Cardiac fibroblast (primary cell): Measurements from ENCODE around the gene PDCD1.

Experiments used
- DNase-seq, 2 donors: peaks; one replicate each; pipeline versions ENCODE4 v3.0.0 to v3.0.0-alpha.2; 2010; ENCODE audit warnings: low read depth in 2 of 2
- H3K4me3 ChIP-seq, 2 donors: replicated peaks in 1 of 2; 1 replicate in 1 of 2; 2 replicates in 1 of 2; pipeline ENCODE4 v1.5.1; 2011; ENCODE audit warnings: low read depth in 2 of 2, low read length in 2 of 2, mild to moderate bottlenecking in 2 of 2, moderate library complexity in 1 of 2
- CTCF ChIP-seq: IDR thresholded peaks from one replicate; pipeline ENCODE4 v1.5.1; 2011; ENCODE audit warnings: low read depth, mild to moderate bottlenecking, low read length, inconsistent platforms

PDCD1 gene

DNA sequence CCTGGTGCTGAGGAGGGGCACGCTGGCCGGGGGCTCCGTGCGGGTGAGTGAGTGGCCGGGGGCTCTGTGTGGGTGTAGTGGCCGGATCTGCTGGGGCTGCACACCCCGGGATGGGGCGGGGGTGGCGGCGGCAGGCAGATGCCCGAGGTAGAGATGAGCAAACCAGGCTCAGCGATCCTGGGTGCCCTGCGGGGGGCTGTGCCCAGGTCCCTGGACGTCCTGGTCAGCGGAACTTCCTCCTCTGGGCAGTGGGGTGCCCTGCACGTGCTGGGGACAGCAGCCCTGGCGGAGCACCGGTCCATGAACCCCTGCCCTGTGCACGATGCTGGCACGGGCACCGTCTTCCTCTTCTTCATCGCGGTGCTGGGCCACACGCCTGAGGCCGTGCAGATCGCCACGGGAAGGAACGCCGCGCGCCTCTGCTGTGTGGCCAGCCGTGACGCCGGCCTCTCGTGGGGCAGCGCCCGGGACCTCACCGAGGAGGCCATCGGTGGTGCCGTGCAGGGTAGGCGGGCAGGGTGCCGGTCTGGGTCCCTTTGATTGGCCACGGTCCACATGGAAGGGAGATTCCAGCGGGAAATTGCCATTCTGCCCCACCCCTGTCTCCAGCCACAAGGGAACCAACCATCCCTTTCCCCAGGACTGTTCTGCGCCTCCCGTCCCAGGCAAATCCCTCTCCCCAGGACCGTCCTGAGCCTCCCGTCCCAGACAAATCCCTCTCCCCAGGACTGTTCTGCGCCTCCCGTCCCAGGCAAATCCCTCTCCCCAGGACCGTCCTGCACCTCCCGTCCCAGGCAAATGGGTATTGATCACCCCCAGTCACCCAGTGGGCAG, 43.8 kb downstream of the PDCD1 start:
- DNase-seq, result no peak
- no peak overlapping the region for H3K4me3 ChIP-seq
- no peak for TF ChIP-seq CTCF

GRCh38 chr2:241814393-241814642, 44.4 kb downstream of the PDCD1 start:
- TF ChIP-seq CTCF, result no peak
- no peak overlapping the region for H3K4me3 ChIP-seq
- no peak for DNase-seq

- peak in 1 of 2 donors; percentile 49 for DNase-seq
- TF ChIP-seq CTCF, result no peak
- H3K4me3 ChIP-seq, result no peak overlapping the region
Observed at GRCh38 chr2:241813644-241814392, 44.9 kb downstream of the PDCD1 start.

GRCh38 chr2:241812730-241813643, 45.7 kb downstream of the PDCD1 start:
- no peak for DNase-seq
- no peak for TF ChIP-seq CTCF

DNA sequence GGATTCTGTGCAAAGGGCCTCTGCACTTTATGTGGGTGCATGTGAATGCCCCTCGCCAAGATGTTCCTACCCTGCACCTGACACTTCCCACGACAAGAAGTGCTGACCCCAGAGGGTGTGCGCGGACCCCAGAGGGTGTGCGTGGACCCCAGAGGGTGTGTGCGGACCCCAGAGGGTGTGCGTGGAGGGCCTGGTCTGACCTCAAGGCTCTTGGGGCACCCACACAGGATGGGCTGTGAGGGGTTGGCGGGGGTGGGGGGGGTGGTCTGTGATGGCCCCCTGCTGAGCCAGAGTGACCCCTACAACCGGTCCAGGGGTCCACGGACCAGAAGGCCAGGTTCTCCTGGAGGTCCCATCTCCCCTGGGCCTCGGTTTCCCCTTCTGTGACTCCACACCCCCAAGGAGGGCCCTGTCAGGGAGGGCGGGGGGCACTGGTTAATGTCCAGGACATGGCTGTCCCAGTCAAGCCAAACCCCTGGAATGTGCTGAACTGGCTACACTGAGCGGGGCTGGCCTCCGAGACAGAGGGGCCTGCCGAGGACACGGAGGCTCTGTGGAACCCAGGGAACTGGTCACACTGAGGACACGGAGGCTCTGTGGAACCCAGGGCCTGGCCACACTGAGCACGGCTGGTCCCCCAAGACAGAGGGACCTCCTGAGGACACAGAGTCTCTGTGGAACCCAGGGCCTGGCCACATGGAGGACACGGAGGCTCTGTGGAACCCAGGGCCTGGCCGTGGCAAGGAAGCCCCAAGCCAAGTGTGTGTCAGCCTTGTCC, 46.6 kb downstream of the PDCD1 start:
- no peak overlapping the region for H3K4me3 ChIP-seq
- no peak for TF ChIP-seq CTCF

More at GRCh38 chr2:241812730-241813643, 45.7 kb downstream of the PDCD1 start:
- H3K4me3 ChIP-seq, result no peak overlapping the region

More for the DNA sequence above, 46.6 kb downstream of the PDCD1 start:
- no peak for DNase-seq
